Heart left ventricle (tissue), 13 donors: Measurements from ENCODE around the gene ZWILCH.

ENCODE experiments used
- CTCF ChIP-seq, 12 donors: fragments of 200-600 bp; sonication (generic) in 4 of 12; IDR thresholded peaks; one replicate each; pipeline versions ENCODE4 v1.5.0 to v1.8.0; 2018 to 2022; ENCODE audit warnings: antibody characterized with exemption in 12 of 12, mild to moderate bottlenecking in 5 of 12
- POLR2A ChIP-seq, 2 donors: fragments of 450-650 bp; IDR thresholded peaks; one replicate each; pipeline ENCODE4 v1.6.1; 2017; ENCODE audit warnings: antibody characterized with exemption in 2 of 2, mild to moderate bottlenecking in 2 of 2, moderate library complexity in 2 of 2
- donor health status: ischemic (EF 13 %, LVEDD 7.1; RV severe dilation, severe dysfunction).
- donor health status: DM: no; HTN: yes; CAD: no.
- donor health status: DM: no; HTN: no; CAD: no.
- donor health status: ischemic (EF 25% LVEDD 6.9; RV normal size, moderate dysfunction).
- donor health status: ischemic (EF 25% LVEDD 5.7; RV mildly dilated, moderate dysfunction).
- donor health status: ischemic (EF 35%, LVEDD 5.7; RV mildly dilated, moderate dysfunction).
- donor health status: nonischemic (EF 11% LVEDD 7.7; RV severe dilation, severe dysfunction).
- donor health status: DM: yes; HTN: yes; CAD: no.
- donor health status: PGD.
- donor health status: ischemic (EF 29% LVEDD 5.4; RV normal size, mild dysfunction).
- donor health status: nonischemic (EF 23%, LVEDD 6.1; RV moderate dilation, normal function).

DNA sequence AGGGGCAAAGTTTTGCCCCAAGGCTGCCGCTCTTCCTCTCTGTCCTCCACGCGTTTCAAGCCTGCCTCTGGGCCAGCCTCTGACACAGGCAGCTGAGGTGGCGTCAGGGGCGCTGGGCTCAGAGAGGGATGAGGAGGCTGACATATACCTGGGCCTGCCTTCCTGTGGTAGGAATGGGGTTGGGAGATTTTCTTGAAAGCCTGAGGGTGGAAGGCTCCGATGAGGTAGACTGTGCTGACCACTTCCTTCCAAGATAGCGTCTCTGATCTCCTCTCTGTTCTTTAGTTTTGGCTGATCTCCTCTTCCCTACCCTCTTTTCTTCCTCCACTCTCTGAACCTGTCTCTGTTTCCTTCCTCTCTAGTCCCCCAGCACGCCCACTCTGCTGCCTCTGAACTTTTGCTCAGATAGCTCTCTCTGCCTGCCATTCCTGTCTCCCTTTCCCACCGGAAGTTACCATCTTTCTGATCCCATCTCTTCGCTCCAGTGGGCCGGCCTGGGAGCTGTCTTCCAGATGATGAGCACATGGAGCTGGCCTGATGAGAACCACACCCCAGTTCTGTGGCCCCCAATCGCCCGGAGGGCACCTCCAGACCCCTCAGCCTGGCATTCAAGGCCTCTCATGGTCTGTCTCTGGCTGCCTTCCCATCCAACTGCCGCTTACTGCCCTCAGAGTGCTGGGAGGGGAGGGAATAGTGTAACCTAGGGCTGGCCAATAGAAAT is 93.1 kb downstream of the ZWILCH start:
- TF ChIP-seq POLR2A (IDR thresholded peaks at IDR 0.05): no peak
- TF ChIP-seq CTCF (IDR thresholded peaks at IDR 0.05): no peak
